ENCODE results near the gene GNPTG.
A peak's percentile ranks its signal among the peaks of the same experiment; 100 is the strongest.

Gene GNPTG

GRCh38 chr16:1377406-1378010, 25.8 kb downstream of the GNPTG start:
- peak overlapping the region; percentile 89 for H3K27ac ChIP-seq
- TF ChIP-seq ZFX (IDR thresholded peaks at IDR 0.05; ENCODE audit: borderline replicate concordance) (no peak), CTCF (IDR thresholded peaks at IDR 0.05) (no peak)

GRCh38 chr16:1378087-1378803, 26.5 kb downstream of the GNPTG start:
- TF ChIP-seq CTCF (IDR thresholded peaks at IDR 0.05) (no peak), ZFX (IDR thresholded peaks at IDR 0.05; ENCODE audit: borderline replicate concordance) (no peak)
- H3K27ac ChIP-seq: peak overlapping the region; percentile 89

GRCh38 chr16:1378804-1379303, 27.1 kb downstream of the GNPTG start:
- TF ChIP-seq ZFX (IDR thresholded peaks at IDR 0.05; ENCODE audit: borderline replicate concordance): no peak
- no peak for TF ChIP-seq CTCF (IDR thresholded peaks at IDR 0.05)
- peak overlapping the region; percentile 89 for H3K27ac ChIP-seq

- TF ChIP-seq CTCF (IDR thresholded peaks at IDR 0.05): peak; percentile 60; the same call in 1 of the 2 replicates
- no peak for TF ChIP-seq ZFX (IDR thresholded peaks at IDR 0.05; ENCODE audit: borderline replicate concordance)
- peak overlapping the region; percentile 89 for H3K27ac ChIP-seq
Observed at GRCh38 chr16:1379304-1380076, 27.8 kb downstream of the GNPTG start.

GRCh38 chr16:1380195-1380594, 28.5 kb downstream of the GNPTG start:
- H3K27ac ChIP-seq: peak overlapping the region; percentile 89
- TF ChIP-seq CTCF (IDR thresholded peaks at IDR 0.05) (0 out of 2 replicates have a peak, but pooled peaks have one; percentile 14), ZFX (IDR thresholded peaks at IDR 0.05; ENCODE audit: borderline replicate concordance) (no peak)

- TF ChIP-seq CTCF (IDR thresholded peaks at IDR 0.05) (no peak), ZFX (IDR thresholded peaks at IDR 0.05; ENCODE audit: borderline replicate concordance) (no peak)
- no peak overlapping the region for H3K27ac ChIP-seq
Observed at GRCh38 chr16:1381612-1382406, 30.1 kb downstream of the GNPTG start.
